ENCODE data around the gene NUB1.

GRCh38 chr7:151330661-151331060 lies 11.0 kb upstream of the NUB1 start:
- TF ChIP-seq, protein P1, sequence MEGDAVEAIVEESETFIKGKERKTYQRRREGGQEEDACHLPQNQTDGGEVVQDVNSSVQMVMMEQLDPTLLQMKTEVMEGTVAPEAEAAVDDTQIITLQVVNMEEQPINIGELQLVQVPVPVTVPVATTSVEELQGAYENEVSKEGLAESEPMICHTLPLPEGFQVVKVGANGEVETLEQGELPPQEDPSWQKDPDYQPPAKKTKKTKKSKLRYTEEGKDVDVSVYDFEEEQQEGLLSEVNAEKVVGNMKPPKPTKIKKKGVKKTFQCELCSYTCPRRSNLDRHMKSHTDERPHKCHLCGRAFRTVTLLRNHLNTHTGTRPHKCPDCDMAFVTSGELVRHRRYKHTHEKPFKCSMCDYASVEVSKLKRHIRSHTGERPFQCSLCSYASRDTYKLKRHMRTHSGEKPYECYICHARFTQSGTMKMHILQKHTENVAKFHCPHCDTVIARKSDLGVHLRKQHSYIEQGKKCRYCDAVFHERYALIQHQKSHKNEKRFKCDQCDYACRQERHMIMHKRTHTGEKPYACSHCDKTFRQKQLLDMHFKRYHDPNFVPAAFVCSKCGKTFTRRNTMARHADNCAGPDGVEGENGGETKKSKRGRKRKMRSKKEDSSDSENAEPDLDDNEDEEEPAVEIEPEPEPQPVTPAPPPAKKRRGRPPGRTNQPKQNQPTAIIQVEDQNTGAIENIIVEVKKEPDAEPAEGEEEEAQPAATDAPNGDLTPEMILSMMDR (optimal IDR thresholded peaks at IDR 0.05 in 1 of 3, IDR thresholded peaks at IDR 0.05 in 1 of 3, conservative IDR thresholded peaks at IDR 0.05 in 1 of 3; ENCODE audit: extremely low read depth in 1 of 3, insufficient read depth in 2 of 3, low read length in 3 of 3): no peak
- TF ChIP-seq EZH2 (IDR thresholded peaks at IDR 0.05; ENCODE audit: low read length): no peak
